OCI-M2 (cell line): Measurements from ENCODE around the gene CD300LD.
"Not testable (repeated sequence)": the region's sequence is repeated elsewhere in the genome, so short reads cannot be mapped to it uniquely, and the experiment has no call there.

Experiments
- DNase-seq: peaks from one replicate; lab custom pipeline; 2025; ENCODE audit not compliant: unreplicated experiment; lab: John Stamatoyannopoulos, UW

Gene CD300LD

DNA sequence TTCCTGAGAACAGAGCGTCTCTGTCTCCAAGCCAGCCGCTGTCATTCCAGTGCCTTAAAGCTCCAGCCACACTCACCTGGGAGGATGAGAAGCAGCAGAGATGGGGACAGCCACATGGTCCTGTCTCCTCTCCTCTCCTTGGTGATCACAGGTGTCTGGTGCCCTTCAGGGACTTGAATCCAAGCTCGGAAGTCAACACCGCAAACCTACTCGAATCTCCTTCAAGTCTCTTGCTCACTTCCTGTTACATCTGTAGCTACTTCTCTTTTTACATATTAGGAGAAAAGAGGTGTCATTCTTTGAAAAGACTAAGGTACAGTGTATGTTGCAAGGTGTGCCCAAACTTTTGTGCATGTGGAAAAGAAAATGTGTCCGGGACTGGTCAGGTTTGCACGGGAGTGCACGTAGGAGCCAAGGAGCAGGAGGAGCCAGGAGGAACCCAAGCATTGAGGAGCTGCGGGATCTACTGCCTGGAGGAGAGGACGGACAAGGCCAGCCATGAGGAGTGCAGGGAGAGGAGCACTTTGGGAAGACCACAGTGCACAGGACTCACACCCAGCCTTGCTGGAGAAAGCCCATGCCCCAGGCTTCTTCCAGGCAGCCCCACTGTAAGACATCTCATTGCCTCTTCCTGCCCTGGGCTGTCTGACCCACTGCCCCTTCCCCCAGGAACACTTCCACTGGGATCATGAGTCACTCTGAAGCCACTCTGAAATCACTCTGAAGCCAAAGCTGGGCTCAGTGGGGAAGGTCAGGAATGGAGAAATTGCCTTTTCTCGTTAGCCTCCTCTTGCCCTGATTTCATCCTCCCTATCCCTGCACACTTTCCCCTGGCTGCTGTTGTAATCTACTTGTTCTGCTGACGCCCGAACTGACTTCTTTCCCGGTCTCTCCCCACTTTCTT lies at the start of gene CD300LD:
Gene CD300LD, minus strand, starts transcription at position 197 of the 904 bp plus-strand sequence. Its CDS starts 81 bp downstream, at position 116.
- DNase-seq = no peak

DNA sequence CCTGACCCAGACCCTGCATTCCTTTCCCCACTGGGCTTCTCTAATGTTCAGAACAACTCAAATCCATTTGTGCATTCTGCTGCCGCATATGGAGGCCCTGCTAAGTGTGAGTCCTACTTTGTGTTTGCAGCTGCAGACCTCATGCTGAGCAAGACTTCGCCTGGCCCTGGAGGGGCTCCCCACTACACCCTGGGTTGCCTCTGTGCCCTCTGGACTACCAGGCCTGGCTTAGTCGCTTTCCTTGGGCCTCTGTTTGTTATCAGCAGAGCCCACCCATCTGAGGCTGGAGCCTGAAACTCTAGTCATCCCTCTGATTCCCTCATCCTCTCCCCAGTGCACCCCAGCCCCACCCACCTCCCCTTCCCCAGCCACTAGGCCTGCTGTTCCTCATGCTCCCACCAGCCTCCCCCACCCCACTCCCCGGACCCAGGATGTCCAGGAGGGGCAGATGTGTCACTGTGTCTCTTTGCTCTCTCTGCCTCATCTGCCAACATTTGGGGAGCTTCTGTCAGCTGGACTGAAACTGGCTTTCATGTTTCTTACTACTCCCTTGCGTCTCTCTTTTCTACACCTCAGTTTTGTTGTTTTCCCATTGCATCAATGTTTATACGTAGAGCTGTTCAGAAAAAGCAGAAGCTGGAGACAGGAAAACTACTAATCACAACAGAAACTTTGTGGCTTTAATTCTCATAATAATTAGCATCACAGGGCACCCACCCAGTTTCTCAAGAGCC lies 49.3 kb upstream of the CD300LD start:
- no peak for DNase-seq

DNA sequence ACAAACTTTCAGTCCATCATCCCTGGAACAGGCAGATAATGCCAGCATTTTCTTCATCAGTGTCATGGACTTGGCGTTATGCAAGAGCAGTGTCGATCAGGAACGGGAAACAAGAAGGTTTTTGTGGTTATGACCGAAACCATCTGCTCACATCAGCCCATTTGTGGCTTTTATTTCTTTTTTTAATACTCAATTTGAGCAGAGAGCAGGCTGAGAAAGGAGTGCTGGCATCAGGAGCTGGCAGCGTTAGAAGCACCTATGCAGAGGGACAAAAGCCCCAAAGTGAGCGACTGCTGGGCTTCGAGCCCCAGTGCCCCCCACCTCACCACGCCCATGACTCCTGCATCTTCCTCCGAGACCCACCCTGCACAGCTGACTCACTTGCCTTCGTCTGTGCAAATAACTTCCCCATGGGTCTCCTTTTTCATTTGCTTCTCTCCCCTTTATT lies 47.6 kb upstream of the CD300LD start:
- DNase-seq = no peak

DNA sequence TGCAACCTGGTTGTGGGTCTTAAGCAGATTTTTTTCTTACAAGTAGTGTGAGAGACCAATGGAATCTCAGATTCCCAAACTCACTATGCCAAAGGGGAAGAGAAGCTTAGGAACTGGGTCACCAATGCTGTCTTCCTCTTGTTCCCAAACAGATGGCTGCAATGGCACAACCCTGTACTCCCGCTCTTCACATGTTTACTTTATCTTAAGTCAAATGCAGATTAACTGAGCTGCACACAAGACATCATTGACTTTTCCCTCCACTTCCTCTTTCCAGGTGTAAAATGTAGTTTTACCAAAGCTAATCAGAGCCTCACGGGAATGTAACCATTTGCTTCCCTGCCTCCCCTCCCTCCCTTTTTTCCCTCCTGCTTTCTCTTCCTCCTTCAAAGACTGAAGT lies 45.8 kb upstream of the CD300LD start:
- DNase-seq = no peak

DNA sequence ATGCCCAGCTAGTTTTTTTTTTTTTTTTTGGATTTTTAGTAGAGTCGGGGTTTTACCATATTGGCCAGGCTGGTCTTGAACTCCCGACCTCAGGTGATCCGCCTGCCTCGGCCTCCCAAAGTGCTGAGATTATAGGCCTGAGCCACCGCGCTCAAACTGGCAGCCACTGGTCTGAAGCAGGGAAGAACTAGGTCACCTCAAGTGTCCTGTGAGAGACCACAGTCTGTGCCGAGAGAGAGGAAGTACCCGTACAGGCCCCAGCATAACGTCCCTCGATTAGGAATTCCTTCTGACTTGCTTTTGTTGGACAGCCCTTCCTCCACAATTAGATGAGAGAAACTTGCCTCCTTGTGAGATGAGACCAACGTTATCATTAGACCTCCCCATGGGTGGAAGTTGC lies 45.2 kb upstream of the CD300LD start:
- no peak for DNase-seq

DNA sequence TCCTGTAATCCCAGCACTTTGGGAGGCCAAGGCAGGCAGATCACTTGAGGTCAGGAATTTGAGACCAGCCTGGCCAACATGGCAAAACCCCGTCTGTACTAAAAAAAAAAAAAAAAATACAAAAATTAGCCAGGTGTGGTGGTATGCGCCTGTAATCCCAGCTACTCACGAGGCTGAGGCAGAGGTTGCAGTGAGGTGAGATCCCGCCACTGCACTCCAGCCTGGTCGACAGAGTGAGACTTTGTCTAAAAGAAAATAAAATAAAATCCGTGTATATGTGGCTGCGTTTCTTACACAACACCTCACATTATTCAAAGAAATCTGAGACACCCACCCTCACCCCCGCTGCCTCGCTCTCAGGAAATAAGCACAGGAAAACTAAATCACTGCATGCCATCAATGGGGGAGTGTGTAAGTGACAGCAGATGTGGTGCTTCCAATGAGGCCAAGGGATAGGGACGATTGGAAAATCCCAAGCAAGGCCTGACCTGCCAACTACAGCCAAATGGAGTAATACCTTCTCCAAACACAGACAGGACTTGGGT lies 44.5 kb upstream of the CD300LD start:
- not testable (repeated sequence) for DNase-seq

DNA sequence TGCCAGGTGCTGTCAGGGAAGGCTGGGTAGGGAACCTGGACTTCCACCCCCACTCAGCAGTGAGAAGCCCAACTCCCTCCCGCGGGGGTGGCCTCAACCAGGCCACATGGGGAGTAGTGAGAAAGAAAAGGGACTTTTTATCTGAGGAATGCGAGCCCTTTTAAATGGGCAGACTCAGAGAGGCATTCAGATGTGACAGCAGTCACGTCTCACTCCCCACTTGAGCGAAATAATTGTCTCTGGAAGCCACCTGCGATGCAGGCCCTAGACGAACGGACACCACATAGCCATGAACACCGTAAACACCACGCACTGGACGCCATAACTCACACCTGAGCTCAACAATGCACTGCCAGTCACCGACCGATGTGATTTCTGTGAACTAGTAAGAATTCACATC lies 43.3 kb upstream of the CD300LD start:
- no peak for DNase-seq

DNA sequence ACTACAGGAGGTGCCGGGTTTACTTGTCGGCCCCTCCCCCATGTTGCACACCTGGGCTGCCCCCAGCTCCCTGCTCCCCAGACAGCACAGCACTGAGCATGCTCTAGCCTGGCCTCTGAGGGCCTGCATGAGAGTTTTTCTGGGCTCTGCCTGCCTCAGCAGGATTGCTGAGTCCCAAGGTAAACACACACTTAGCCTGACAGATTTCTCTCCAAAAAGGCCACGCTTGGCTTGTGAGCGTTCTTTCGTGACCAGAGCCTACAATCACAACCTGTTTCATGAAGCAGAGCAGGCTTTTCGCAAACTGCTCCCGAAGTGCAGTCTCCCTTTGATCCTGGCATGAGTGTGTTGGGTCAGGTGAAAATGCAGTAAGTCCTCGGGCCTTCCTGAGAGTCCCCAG lies 41.2 kb upstream of the CD300LD start:
- DNase-seq = no peak

DNA sequence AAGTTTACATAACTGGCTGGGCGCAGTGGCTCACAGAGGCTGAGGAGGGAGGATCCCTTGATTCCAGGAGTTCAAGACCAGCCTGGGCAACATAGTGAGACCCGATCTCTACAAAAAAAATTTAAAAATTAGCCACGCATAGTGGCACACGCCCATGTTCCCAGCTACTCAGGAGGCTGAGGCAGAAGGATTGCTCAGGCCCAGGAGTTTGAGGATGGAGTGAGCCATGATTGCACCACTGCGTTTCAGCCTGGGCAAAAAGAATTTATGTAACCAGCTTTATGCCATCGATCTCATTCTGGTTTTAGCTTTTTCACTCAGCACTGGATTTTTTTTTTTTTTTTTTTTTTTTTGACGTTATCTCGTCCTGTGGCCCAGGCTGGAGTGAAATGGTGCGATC lies 40.5 kb upstream of the CD300LD start:
- no peak for DNase-seq

DNA sequence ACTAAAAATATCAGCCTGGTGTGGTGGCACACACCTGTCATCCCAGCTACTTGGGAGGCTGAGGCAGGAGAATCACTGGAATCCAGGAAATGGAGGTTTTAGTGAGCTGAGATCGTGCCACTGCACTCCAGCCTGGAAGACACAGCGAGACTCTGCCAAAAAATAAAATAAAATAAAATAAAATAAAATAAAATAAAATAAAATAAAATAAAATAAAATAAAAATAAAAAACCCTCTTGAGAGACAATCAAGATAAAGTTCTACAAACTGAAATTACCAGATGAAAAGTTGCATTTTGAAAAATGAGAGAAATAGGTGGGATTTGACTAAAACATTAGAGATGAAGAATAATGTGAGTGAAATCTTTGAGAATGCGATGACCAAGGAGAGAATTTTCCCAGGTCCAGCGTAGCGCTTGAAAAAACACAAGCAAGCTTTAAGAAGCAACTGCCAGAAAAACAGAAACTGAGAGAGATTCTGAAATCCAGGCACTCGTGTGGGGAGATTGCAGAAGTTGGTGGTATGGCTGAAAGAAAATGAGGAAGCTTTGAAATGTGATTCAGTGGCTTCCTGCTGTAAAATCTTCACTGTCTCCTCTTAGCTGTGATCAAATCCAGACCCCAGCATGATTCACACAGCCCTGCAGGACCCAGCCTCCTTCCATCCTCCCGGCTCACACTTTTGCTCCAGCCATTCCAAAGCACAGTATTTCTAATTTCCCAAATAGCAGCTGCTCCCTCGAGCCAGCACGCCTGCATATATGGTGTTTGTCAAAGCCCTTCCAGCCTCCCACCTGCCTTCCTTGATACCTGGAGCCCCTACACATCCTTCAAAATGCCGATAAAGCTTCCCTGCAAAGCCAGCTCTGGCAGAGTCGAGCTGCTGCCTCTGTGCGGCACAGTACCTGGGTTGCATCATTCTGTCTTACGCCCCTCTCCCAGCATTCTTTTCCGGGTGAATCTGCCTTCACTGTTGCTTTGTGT lies 39.7 kb upstream of the CD300LD start:
- DNase-seq = no peak

DNA sequence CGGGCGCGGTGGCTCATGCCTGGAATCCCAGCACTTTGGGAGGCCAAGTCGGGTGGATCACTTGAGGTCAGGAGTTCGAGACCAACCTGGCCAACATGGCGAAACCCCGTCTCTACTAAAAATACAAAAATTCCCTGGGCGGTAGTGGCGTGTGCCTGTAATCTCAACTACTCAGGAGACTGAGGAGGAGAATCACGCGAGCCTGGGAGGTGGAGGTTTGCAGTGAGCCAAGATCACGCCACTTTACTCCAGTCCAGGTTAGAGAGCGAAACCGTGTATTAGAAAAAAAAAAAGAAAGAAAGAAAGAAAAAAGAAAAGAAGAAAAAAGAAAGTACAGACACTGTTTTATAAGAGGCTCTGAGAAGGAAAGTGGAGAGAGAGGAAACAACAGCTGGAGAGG lies 38.2 kb upstream of the CD300LD start:
- not testable (repeated sequence) for DNase-seq

DNA sequence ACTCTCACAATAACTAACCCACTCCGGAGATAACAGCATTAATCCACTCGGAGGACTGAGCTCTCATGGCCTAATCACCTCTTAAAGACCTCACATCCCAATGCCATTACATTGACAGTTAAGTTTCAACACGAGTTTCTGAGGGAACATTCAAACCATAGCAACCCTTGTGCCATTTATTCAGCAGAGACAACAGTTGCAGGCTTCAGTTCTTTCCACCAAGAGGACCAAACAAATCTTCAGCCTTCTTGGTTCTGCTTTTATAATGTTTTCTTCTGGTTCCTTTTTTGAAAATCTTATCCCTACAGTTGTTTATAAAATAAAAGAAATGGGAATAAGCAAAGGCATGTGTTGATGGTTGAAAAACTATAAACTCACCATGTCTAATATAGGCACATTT lies 33.6 kb upstream of the CD300LD start:
- DNase-seq = no peak

DNA sequence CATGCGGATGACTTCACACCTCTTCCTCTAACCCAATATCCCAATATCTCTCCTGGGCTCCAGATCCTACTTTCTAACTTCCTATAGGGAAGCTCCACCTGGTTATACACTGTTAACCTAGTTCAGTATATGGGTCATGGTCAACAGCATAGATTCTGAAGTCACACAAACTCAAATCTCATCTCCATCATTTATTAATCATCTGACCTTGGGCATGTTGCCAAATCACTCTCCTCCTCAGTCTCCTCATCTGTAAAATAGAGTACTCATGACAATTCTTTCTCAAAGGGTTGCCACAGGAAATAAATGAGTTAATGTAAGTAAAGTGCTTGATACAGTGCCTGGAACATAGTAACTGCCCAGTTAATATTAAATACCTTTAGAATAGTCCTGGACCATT lies 32.0 kb upstream of the CD300LD start:
- DNase-seq = no peak

DNA sequence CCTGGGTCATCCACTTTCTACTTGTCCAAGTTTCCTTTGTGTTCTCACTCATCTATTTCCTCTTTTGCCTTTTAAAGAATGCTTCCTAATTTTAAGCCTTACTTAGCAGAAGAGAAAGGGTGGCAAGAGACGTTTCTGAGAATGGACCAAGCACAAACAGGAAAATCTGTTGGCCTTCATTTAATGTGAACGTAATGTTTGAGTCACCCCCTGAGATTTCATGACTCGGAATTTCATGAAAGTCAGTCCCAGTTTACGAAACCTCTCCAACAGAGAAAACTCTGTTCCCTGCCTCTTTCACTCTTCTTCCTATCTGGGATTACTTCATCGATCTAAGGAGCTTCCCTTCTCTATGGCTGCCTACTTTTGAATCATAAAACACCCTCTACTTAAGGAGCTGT lies 31.6 kb upstream of the CD300LD start, which contains the start of gene CD300E:
Gene CD300E, minus strand, starts transcription at position 46 of the 401 bp plus-strand sequence. CDS start 117 bp downstream, outside the sequence.
- no peak for DNase-seq

DNA sequence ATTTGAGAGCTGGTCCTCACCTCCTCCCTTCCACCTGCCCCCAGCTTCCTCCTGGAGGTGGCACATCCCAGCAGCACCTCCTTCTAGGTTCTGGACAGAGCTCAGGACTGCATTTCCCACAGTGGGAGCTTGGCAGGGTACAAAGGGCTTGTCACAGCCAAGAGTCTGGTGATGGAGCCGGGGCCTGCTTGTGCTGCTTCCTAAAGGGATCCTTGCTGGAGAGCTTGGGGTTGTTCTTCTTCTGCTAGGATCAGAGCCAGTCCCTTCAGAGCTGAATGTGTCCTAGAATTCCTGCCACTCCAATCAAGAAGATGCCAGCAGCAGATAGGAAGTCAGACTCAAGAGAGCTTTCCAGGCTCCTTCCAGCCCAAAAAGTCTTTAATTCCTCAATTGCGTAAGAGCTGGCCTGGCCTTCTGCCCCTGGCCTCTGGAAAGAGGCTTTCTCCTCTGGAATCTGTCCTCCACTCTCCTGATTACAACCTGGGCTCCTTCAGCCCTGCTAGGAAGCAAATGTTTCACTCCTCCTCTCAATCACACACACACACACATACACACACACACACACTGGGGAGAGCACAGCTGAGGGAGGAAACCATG lies 27.1 kb upstream of the CD300LD start:
- no peak for DNase-seq

DNA sequence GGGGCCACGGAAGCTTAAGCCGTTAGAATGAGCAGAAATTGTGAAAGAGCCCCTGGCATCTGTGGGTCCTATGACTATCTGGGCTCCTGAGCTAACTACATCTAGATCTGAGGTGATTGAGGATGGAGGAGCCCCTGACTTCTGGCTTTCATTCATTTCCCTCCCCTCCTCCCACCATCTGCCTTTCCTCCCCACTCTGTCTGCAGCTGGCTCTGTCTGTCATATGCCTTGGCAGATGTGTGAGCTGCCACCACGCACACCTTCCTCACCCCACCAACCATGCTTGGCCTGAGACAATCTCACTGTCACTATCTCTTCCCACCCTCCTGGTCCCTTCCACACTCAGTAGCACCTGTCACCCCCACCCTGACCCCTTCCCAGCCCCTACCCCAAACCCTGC lies 26.4 kb upstream of the CD300LD start:
- no peak for DNase-seq

DNA sequence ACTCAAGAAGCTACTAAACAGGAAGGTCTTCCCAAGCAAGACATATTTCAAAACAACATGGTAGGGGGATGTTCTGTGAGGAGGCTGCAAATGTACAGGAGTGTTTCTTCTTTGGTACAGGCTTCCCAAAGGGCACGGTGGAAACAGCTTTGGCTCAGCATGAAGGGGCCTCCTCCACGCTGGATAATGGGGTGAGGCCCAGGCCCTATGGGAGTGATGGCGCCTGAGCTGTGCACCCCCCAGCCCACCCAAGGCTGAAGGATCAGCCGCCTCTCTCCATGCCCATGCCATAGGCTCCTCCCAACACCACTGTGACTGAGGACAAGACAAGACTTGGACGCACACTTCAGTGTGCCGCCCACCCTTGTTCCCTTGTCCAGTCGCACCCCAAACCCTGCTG lies 24.6 kb upstream of the CD300LD start:
- no peak for DNase-seq

DNA sequence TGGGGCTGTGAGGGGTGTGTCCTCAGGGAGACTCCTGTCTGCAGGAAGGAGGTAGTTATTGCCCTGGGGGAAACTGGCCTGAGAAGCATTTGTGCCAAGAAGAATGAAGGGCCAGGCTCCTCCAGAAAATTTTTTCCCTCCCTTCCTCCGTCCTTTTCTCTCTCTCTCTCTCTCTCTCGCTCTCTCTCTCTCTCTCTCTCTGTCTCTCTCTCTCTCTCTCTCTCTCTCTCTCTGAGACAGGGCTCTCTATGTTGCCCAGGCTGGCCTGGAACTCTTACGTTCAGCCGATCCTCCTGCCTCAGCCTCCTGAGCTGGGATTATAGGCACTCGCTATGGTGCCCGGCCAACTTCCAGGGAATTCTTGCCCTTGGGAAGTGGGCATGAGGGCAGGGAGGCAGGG lies 20.0 kb upstream of the CD300LD start:
- no peak for DNase-seq

DNA sequence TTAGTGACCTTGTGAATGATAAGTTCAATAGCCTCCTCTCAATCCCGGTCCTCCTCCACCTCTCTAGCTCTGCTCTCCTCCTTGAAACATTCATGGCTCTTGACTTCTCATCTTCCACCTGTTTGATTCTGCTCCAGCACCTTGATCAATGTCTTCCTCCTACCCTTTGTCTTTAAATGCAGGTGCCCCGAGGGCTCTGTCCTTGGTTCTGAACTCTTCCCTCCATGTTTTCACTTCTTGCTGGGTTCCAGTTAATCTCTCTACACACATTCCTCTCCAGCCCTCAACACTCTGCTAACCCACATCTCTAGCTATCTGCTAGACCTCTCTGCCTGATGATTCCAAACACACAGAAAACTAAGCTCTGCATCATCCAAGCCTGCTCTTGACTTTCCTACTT lies 18.0 kb upstream of the CD300LD start:
- no peak for DNase-seq

DNA sequence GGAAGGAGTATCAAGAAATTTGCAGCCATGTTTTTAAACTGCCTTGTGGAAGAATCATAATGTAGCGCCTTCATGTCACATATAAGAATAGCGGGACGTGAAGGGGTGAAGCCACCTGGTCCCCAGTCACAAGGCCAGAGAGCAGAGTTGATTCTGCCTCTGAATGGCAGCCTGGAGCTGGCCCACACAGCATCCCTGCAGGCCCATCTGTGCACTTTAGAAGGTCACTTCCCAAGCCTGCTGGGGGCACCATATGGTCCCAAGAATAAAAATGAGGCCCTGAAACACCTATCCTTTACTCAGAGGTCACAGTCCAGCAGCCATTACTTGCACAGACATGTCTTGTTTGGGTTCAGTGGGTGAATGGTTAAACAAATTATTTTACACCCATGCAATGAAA lies 16.4 kb upstream of the CD300LD start:
- DNase-seq = no peak
